ENCODE measurements around the gene DOCK7.

DOCK7 gene

GRCh38 chr1:62406576-62406975 is 281.6 kb downstream of the DOCK7 start:
- no peak for DNase-seq (ENCODE audit: low spot score)

- DNase-seq (ENCODE audit: low spot score) = no peak
Observed at GRCh38 chr1:62405247-62405646, 282.9 kb downstream of the DOCK7 start.

Measured in germinal center (tissue), 1 donor.